VCaP (cell line): ENCODE results near the gene SLC9A9.

Experiments used
- H3K27ac ChIP-seq: fragments of 450-650 bp; 2 replicates; pipeline ENCODE4 v1.5.1; 2017
- CTCF ChIP-seq: fragments of 450-650 bp; conservative IDR thresholded peaks from 2 replicates; pipeline ENCODE4 v1.5.1; 2017; ENCODE audit warnings: mild to moderate bottlenecking, moderate library complexity

Gene SLC9A9

GRCh38 chr3:143469159-143469558 is 379.1 kb downstream of the SLC9A9 start:
- H3K27ac ChIP-seq: no peak overlapping the region

GRCh38 chr3:143465666-143466065 is 382.6 kb downstream of the SLC9A9 start:
- no peak for TF ChIP-seq CTCF
- H3K27ac ChIP-seq: no peak overlapping the region

More at GRCh38 chr3:143469159-143469558, 379.1 kb downstream of the SLC9A9 start:
- TF ChIP-seq CTCF: no peak

- TF ChIP-seq CTCF: no peak
- no peak overlapping the region for H3K27ac ChIP-seq
Measured at GRCh38 chr3:143464850-143465249, 383.4 kb downstream of the SLC9A9 start.

- no peak overlapping the region for H3K27ac ChIP-seq
- no peak for TF ChIP-seq CTCF
Measured at GRCh38 chr3:143455480-143455879, 392.8 kb downstream of the SLC9A9 start.

GRCh38 chr3:143450632-143451031 is 397.6 kb downstream of the SLC9A9 start:
- H3K27ac ChIP-seq: no peak overlapping the region
- no peak for TF ChIP-seq CTCF

GRCh38 chr3:143447491-143447890 is 400.8 kb downstream of the SLC9A9 start:
- no peak for TF ChIP-seq CTCF
- no peak overlapping the region for H3K27ac ChIP-seq

GRCh38 chr3:143445118-143445517 is 403.1 kb downstream of the SLC9A9 start:
- no peak for TF ChIP-seq CTCF
- H3K27ac ChIP-seq: no peak overlapping the region
